ENCODE results near the gene RDH11.

DNA sequence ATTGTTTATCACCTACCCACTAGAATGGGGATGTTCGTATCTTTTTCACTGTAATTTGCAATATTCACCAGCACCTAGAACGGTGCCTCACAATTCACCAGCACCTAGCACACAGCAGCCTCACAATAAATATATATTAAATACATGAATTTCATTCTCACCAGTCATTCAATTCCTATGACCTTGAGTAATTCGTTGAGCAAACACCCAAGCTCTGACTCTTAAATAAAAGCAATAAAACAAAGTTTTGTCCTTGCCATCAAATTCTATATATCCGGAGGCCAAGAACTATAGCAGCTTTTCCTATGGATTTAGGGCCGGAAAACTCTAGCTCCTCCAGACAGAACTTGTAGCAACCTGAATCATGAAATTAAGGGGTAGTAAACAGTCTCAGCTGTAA, 22.1 kb downstream of the RDH11 start:
- TF ChIP-seq, protein P1, sequence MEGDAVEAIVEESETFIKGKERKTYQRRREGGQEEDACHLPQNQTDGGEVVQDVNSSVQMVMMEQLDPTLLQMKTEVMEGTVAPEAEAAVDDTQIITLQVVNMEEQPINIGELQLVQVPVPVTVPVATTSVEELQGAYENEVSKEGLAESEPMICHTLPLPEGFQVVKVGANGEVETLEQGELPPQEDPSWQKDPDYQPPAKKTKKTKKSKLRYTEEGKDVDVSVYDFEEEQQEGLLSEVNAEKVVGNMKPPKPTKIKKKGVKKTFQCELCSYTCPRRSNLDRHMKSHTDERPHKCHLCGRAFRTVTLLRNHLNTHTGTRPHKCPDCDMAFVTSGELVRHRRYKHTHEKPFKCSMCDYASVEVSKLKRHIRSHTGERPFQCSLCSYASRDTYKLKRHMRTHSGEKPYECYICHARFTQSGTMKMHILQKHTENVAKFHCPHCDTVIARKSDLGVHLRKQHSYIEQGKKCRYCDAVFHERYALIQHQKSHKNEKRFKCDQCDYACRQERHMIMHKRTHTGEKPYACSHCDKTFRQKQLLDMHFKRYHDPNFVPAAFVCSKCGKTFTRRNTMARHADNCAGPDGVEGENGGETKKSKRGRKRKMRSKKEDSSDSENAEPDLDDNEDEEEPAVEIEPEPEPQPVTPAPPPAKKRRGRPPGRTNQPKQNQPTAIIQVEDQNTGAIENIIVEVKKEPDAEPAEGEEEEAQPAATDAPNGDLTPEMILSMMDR (conservative IDR thresholded peaks at IDR 0.05; ENCODE audit: low read depth, low read length), result no peak
- TF ChIP-seq EZH2phosphoT487 (IDR thresholded peaks at IDR 0.05; ENCODE audit: borderline replicate concordance, low read length), result no peak
- TF ChIP-seq EZH2 (IDR thresholded peaks at IDR 0.05; ENCODE audit: low read length, unreplicated experiment), result no peak

Measured in PC-3 (cell line).